ENCODE measurements around the gene CHST5. TPM values are rescaled to one million over a fixed set of nuclear protein-coding genes. Genes with fewer than 3 reads are reported as not detected.
A peak's percentile ranks its signal among the peaks of the same experiment; 100 is the strongest.

CHST5 gene
- total and polyA plus RNA-seq, 2 of the 13 experiments (the other 11 are each of a cell fraction or from before 2014, with no cell fraction given), result 0.05 TPM; not detected in 1

GRCh38 chr16:75555707-75556430, 20.0 kb upstream of the CHST5 start, which contains the start of gene TMEM231 (continued):
- peak; percentile 60 for TF ChIP-seq ZNF18 (CRISPR knock-in tag; IDR thresholded peaks at IDR 0.05; ENCODE audit: insufficient replicate concordance)
- TF ChIP-seq ZNF12 (CRISPR knock-in tag; IDR thresholded peaks at IDR 0.05), result 0 out of 2 replicates have a peak, but pooled peaks have one; percentile 12
- peak; percentile 38; the same call in 1 of the 2 replicates for TF ChIP-seq CCDC6 (CRISPR knock-in tag; IDR thresholded peaks at IDR 0.05)
- TF ChIP-seq HES4 (CRISPR knock-in tag; IDR thresholded peaks at IDR 0.05; ENCODE audit: borderline replicate concordance), result peak; percentile 90; the same call in 1 of the 2 replicates
- TF ChIP-seq MXD4 (CRISPR knock-in tag; IDR thresholded peaks at IDR 0.05), result peak; percentile 92
- TF ChIP-seq DMTF1 (CRISPR knock-in tag; IDR thresholded peaks at IDR 0.05), result no peak
- TF ChIP-seq KDM3A (CRISPR knock-in tag; IDR thresholded peaks at IDR 0.05; ENCODE audit: low read depth), result peak; percentile 76; the same call in 1 of the 2 replicates
- no peak; the same call in 1 of the 2 replicates for TF ChIP-seq MTERF4 (CRISPR knock-in tag; IDR thresholded peaks at IDR 0.05)
- peak; percentile 75; the same call in 1 of the 2 replicates for TF ChIP-seq ZSCAN21 (CRISPR knock-in tag; IDR thresholded peaks at IDR 0.05; ENCODE audit: borderline replicate concordance)
- TF ChIP-seq MXI1 (IDR thresholded peaks at IDR 0.05; ENCODE audit: borderline replicate concordance, low read depth, low read length), result peak; percentile 98; the same call in 2 of the 3 replicates
- no peak for TF ChIP-seq REXO4 (CRISPR knock-in tag; IDR thresholded peaks at IDR 0.05; ENCODE audit: borderline replicate concordance)
- no peak; the same call in 1 of the 2 replicates for TF ChIP-seq ZNF143 (CRISPR knock-in tag; IDR thresholded peaks at IDR 0.05)
- TF ChIP-seq PHF8 (CRISPR knock-in tag; IDR thresholded peaks at IDR 0.05), result peak; percentile 62
- TF ChIP-seq ZBTB7A (CRISPR knock-in tag; IDR thresholded peaks at IDR 0.05), result 0 out of 2 replicates have a peak, but pooled peaks have one; percentile 61
- peak; percentile 89; the same call in 1 of the 2 replicates for TF ChIP-seq PAX8 (CRISPR knock-in tag; IDR thresholded peaks at IDR 0.05; ENCODE audit: borderline replicate concordance)
- no peak for TF ChIP-seq ZBTB14 (CRISPR knock-in tag; IDR thresholded peaks at IDR 0.05)
- TF ChIP-seq NFYC (CRISPR knock-in tag; IDR thresholded peaks at IDR 0.05), result peak; percentile 75
- 0 out of 2 replicates have a peak, but pooled peaks have one; percentile 47 for TF ChIP-seq KLF15 (CRISPR knock-in tag; IDR thresholded peaks at IDR 0.05; ENCODE audit: borderline replicate concordance)
- no peak for TF ChIP-seq RBM39 (IDR thresholded peaks at IDR 0.05; ENCODE audit: low read depth, low read length, poor library complexity, severe bottlenecking)
- TF ChIP-seq PHF21A (CRISPR knock-in tag; IDR thresholded peaks at IDR 0.05), result peak; percentile 36; the same call in 1 of the 2 replicates
- TF ChIP-seq KLF12 (CRISPR knock-in tag; IDR thresholded peaks at IDR 0.05; ENCODE audit: borderline replicate concordance), result 0 out of 2 replicates have a peak, but pooled peaks have one; percentile 30
- no peak for TF ChIP-seq KLF6 (CRISPR knock-in tag; IDR thresholded peaks at IDR 0.05)
- 0 out of 2 replicates have a peak, but pooled peaks have one; percentile 26 for TF ChIP-seq JUND (CRISPR knock-in tag; IDR thresholded peaks at IDR 0.05)
- peak; percentile 2; the same call in 1 of the 2 replicates for TF ChIP-seq KLF13 (CRISPR knock-in tag; IDR thresholded peaks at IDR 0.05)

All from HepG2 (cell line).